Esophagus squamous epithelium (tissue), 4 donors: ENCODE data around the gene NCBP1.

Experiments used
- POLR2A ChIP-seq, 4 donors: fragments of 450-650 bp; IDR thresholded peaks; one replicate each; pipeline ENCODE4 v1.6.1; 2017; ENCODE audit warnings: antibody characterized with exemption in 4 of 4, mild to moderate bottlenecking in 4 of 4, moderate library complexity in 3 of 4
- TF ChIP-seq, protein P1 (sequence below), 6 experiments: fragments of 450-650 bp in 4 of 6; fragments of 200-600 bp in 2 of 6; sonication (generic) in 2 of 6; IDR thresholded peaks; one replicate each; pipeline ENCODE4 v1.5.1; 2016 to 2019; ENCODE audit warnings: antibody characterized with exemption in 6 of 6, mild to moderate bottlenecking in 4 of 6, moderate library complexity in 4 of 6

DNA sequence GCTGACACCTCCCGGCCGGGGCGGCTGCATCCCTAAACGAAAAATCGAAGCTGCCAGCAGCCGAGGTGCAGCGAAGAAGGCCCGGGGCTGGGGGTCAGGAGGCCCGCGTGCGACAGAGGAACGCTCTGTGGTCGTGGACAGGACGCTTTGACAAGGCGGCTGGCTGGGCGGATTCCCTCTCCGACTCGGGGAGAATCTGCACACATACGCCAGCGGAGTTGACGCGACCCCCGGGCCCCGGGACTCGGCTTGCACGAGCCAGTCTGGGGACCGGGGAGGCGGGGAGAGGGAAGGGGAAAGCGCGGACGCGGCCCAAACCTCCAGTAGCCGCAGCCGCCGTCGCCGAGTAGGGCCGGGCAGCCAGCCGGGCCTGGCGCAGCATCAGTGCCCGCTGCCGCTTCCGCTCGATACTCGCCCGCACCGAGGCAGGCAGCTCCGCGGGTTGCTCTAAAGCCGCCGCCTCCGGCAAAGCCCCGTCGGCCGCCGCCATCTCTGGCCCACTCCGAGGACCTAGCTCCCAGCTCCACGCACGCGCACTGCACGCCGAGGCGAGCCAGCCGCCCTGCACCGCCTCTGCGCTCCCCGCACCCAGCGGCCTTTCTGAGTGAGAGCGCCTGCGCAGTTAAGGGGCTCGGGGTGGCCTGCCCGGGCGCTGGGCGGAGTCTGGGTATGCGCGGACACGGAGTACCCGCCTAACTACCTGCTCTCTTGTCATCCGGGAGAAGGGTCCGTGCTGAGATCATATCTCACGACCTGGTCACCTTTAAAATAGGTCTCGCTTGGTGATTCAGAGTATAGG, 63.4 kb downstream of the NCBP1 start, which contains the start of gene XPA:
- peak in 3 of 4 donors; percentile 76 to 92 (median 92) for TF ChIP-seq POLR2A (IDR thresholded peaks at IDR 0.05)
- TF ChIP-seq, protein P1, sequence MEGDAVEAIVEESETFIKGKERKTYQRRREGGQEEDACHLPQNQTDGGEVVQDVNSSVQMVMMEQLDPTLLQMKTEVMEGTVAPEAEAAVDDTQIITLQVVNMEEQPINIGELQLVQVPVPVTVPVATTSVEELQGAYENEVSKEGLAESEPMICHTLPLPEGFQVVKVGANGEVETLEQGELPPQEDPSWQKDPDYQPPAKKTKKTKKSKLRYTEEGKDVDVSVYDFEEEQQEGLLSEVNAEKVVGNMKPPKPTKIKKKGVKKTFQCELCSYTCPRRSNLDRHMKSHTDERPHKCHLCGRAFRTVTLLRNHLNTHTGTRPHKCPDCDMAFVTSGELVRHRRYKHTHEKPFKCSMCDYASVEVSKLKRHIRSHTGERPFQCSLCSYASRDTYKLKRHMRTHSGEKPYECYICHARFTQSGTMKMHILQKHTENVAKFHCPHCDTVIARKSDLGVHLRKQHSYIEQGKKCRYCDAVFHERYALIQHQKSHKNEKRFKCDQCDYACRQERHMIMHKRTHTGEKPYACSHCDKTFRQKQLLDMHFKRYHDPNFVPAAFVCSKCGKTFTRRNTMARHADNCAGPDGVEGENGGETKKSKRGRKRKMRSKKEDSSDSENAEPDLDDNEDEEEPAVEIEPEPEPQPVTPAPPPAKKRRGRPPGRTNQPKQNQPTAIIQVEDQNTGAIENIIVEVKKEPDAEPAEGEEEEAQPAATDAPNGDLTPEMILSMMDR (IDR thresholded peaks at IDR 0.05): peak in 1 of 6 experiments; percentile 24
